Fibroblast of the aortic adventitia (primary cell): ENCODE results near the gene CNTRL. TPM values are rescaled to one million over a fixed set of nuclear protein-coding genes. Genes with fewer than 3 reads are reported as not detected.
"Not testable (repeated sequence)": the region's sequence is repeated elsewhere in the genome, so short reads cannot be mapped to it uniquely, and the experiment has no call there.

ENCODE experiments used
- DNase-seq: peaks from one replicate; pipeline ENCODE4 v3.0.0-alpha.2; 2010; ENCODE audit warnings: low read depth
- H3K4me3 ChIP-seq: 2 replicates; pipeline ENCODE4 v1.5.1; 2011; ENCODE audit warnings: low read depth, mild to moderate bottlenecking, control low read depth, low read length, moderate library complexity
- total RNA-seq: library from RNA; depleted of rRNA; stranded (reverse); fragments of >200 nt; gene quantifications from 2 replicates; pipeline ENCODE4 v1.2.3, GENCODE V29; 2012; ENCODE audit warnings: low replicate concordance
- TF ChIP-seq, protein P1 (sequence below): IDR thresholded peaks from 2 replicates; pipeline ENCODE4 v1.5.1; 2011; ENCODE audit warnings: mild to moderate bottlenecking, low read length, control low read depth, inconsistent platforms; ENCODE audit not compliant: insufficient read depth

The CNTRL gene
- total RNA-seq, 1 donor: 15.2 TPM

GRCh38 chr9:121178676-121179372, 104.1 kb downstream of the CNTRL start:
- no peak overlapping the region for H3K4me3 ChIP-seq

DNA sequence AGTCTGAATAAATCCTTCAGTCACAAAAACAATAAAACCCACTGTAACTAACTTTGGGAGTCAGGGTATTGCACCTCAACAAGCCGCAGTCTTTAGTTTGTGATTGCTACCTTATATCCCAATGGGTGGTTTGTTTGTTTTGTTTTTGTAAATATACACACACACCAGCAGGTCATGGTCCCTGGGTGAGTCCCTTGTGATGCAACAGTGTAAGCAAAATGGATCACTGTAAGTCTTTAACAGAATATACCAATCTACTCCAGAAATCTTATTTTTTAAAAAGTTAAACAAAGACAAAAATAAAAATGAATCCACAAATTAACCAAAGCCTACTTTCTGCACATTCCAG, 104.6 kb downstream of the CNTRL start:
- not testable (repeated sequence) for DNase-seq, H3K4me3 ChIP-seq

More at GRCh38 chr9:121178676-121179372, 104.1 kb downstream of the CNTRL start:
- TF ChIP-seq, protein P1, sequence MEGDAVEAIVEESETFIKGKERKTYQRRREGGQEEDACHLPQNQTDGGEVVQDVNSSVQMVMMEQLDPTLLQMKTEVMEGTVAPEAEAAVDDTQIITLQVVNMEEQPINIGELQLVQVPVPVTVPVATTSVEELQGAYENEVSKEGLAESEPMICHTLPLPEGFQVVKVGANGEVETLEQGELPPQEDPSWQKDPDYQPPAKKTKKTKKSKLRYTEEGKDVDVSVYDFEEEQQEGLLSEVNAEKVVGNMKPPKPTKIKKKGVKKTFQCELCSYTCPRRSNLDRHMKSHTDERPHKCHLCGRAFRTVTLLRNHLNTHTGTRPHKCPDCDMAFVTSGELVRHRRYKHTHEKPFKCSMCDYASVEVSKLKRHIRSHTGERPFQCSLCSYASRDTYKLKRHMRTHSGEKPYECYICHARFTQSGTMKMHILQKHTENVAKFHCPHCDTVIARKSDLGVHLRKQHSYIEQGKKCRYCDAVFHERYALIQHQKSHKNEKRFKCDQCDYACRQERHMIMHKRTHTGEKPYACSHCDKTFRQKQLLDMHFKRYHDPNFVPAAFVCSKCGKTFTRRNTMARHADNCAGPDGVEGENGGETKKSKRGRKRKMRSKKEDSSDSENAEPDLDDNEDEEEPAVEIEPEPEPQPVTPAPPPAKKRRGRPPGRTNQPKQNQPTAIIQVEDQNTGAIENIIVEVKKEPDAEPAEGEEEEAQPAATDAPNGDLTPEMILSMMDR: no peak
- no peak for DNase-seq

- H3K4me3 ChIP-seq: no peak overlapping the region
- DNase-seq: no peak
- TF ChIP-seq, protein P1: no peak
These were observed 105.4 kb downstream of the CNTRL start for GRCh38 chr9:121179930-121180681.

DNA sequence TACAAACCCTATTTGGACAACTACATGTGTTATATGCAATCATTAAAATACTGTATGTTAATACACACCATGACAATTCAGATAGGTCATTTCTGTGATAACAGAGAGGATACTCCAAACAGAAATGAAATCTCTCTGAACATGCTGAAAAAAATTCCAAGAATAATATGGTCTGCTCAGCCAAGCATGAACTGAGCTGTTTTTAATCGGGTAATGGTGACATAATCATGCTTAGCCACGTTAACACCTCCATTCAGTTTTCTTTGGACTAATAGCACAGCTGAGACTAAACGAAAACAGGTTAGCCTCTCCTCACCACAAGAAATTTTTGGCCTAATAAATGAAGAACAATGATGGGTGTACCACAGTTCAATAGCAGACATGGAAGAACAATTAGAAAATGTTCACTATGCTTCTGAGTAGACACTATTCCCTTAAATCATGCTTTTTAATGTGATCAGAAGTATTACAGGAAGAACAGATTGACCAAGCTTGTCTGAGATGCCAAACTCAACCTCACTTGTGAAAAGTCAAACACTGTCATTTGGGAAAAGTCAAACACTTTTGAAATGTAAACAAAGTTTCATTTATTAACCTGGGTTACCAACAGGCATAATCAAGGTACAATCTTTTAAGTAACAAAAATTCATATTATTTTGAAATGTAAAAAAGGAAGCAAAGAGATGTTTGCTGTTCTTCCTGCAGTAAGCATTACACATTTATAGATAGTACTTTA, 107.5 kb downstream of the CNTRL start:
- TF ChIP-seq, protein P1: no peak
- no peak overlapping the region for H3K4me3 ChIP-seq
- DNase-seq: no peak

GRCh38 chr9:121182989-121183388, 108.2 kb downstream of the CNTRL start:
- TF ChIP-seq, protein P1: no peak
- DNase-seq: no peak
- H3K4me3 ChIP-seq: no peak overlapping the region

DNA sequence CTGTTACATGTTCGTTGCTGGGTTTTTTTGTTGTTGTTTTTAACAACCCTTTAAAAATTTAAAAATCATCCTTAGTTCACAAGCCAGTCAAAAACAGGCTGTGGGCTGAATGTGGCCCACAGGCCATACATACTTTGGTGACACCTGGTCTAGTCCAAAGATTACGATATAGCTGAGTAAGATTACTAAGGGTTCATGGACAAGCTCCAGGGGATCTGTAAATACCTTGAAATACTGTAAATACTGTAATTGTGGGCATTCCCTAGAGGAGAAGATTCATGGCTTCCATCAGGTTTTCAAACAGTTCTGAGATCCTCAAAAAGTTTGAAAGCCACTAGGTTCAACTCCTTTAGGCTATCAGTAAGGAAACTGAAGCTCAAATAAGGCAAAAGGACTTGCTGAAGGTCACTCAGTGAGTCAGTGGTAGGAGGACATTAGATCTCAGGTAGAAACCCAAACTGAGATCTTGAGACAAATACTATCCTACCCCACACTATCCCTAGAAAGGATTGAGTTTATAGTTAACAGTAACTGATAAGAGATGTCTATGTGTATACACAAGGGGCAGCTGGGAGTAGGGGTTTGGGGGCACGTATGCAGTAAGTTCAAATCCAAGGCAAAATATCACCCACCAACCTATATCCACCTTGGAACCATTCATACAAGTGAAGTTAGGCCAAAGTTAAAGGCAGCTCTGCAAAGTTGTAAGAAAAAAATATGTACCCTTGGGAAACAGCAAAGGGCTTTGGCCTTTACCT, 109.1 kb downstream of the CNTRL start:
- H3K4me3 ChIP-seq: no peak overlapping the region
- TF ChIP-seq, protein P1: no peak
- no peak for DNase-seq
